GM18526 (cell line): ENCODE results near the gene GRB2.

Experiments
- POLR2A ChIP-seq: IDR thresholded peaks from 3 replicates; pipeline ENCODE4 v1.6.1; 2011; ENCODE audit not compliant: insufficient read length; ENCODE audit errors: extremely low read depth

The GRB2 gene

DNA sequence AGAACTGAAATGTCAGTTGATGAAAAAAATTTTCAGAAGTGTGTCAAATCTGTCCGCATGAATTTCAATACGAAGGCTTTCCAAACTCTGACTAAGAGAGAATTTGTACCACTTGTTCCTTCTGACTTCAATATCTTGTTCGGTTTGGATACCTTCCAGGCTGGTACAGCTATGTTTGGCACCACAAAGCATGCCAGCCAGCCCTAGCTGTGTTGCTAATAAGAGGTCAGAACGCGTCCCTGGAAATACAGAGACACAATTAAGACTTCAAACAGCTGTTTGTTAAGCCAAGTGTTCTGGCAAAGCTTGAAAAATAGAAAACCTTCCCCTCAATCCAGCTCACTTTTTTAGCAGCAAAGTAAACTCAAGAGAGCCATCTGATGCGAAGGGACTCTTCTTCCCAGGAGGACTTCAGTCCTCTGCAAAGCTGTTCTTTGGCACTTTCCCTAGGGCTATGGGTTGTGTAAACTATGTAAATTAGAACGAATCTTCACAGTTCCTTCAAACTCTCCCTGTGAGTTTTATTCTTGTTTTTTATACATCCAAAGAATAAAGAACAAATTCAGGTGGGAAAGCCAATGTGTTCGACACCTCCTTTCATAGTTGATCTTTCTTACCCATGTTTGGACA is 35.1 kb downstream of the GRB2 start:
- no peak for TF ChIP-seq POLR2A

DNA sequence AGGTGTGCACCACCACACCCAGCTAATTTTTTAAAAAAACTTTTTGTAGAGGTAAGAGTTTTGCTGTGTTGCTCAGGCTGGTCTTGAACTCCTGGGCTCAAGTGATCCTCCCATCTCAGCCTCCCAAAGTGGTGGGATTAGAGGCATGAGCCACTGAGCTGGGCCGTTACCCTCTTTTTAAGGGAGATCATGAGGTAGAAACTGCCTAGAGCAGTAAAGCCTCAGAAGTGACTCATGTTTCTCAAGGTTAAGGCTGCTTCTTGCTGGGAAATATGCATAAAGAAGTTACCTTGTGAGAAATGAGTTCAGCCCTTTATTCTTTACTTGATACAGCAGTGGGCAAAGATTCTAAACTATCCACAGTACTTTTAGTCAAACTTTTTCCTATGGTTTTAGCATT is 38.2 kb downstream of the GRB2 start:
- TF ChIP-seq POLR2A = no peak

DNA sequence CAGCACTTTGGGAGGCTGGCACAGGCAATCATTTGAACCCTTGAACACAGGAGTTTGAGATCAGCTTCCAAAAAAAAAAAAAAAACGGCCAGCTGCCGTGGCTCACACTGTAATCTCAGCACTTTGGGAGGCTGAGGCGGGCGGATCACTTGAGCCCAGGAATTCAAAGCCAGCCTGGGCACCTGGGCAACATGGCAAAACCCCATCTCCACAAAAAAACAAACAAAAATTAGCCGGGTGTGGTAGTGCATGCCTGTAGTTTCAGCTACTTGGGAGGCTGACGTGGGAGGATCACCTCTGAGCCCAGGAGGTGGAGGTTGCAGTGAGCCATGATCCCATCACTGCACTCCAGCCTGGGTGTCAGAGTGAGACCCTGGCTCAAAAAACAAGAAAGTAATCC is 39.0 kb downstream of the GRB2 start:
- no peak for TF ChIP-seq POLR2A

DNA sequence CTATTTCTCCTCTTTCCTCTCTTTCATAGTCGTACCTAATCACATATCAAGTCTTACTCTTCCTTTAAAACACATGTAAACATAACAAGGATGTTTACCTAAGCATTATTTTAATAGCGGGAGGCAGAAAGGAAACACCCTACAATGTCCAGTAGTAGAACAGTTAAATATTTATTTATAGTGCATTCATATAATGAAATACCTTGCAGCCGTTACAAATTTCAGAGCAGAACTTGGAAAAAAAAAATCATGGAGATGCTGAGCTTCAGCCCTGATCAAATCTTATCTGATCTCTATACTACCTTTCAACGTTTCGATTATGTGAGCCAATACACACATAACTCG is 39.6 kb downstream of the GRB2 start:
- no peak for TF ChIP-seq POLR2A

DNA sequence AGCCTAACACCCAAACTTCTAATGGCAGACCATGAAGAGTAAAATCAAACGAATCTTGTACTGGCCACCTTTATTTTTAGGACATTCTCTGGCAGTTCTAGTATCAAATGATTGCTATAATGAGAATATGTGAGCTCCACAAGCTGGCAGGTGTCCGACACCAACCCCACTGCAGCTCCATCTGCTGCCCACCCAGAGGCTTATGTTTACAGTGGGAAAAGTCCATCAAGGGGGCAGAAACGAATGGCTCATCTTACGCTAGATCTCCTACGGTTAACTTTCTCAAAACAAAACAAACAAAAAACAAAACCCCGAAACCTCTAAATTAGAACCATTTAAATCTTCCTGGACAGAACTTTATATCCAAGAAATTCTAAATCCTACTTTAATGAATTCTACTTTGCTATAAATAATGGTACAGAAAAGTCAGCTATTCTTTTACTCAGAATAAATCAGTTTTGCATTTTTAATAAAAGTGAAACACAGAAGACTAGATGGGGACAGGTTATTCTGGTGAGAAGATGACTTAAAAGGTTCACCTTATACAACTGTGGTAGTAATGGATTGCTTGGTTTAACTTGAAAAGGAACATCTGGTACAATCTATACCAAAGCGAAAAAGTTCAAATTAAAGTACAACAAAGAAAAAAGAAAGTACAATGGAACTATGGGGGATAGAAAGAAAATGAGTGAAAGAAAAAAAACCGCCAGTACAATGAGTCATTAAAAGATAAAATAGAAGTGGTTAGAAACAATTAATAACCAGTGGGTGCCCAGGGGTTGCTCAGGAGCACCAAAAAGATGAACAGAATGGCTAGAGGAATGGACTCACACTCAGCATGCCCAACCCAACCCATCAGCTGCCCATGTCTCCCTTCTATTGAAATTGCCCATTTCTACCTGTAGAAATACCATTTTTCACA is 40.2 kb downstream of the GRB2 start:
- no peak for TF ChIP-seq POLR2A

DNA sequence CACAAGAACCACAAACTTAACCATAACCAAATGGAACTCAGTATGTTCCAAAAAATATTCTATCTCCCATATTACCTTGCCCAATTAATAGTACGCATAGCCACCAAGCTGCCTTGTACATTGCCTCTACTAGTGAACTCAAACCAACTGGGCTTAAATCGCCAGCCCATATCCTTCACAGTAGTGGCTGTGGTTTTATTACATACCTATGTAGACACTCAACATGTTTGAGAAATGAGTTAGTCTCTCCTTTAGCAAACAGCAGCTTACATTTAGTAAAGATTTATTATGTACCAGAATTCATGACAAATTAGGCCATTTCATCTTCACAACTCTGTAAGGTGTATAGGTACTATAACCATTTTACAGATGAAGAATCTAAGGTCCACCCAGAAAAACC is 41.4 kb downstream of the GRB2 start:
- no peak for TF ChIP-seq POLR2A

DNA sequence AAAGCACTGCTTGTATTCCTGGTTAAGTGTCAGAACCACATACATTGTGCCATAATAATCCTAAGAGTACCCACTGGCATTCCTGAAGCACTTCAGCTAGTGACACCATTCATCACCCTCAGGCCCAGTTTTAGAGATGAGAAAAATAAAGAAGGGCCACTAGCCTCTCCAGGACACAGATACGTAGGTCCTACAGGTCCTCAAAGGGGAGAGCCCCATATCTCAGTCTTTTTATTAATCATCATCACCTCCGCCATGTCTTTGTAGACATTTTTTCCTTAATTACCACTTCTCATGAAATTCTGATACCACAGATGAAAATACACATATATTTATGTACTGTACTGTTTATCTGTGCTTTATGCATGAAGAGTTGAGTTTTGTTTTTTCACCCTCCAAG is 43.5 kb downstream of the GRB2 start:
- TF ChIP-seq POLR2A = no peak

DNA sequence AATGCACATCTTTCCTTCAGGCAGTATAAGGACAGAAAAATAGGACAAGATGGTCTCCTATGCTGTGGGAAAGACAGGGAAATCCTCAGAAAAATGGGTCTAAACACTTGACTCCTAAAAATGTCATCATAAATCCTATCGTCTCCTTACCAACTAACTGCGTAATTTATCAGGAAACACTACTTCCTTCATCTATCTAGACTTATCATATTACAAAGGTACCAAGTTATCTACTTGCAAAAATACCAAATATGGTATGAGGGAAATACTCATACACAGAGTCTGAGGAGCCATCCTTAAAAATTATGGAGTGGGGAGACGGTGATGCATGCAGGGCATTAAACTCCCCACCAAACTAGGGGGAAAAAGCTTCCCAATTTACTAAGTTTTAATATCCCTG is 44.1 kb downstream of the GRB2 start:
- no peak for TF ChIP-seq POLR2A

DNA sequence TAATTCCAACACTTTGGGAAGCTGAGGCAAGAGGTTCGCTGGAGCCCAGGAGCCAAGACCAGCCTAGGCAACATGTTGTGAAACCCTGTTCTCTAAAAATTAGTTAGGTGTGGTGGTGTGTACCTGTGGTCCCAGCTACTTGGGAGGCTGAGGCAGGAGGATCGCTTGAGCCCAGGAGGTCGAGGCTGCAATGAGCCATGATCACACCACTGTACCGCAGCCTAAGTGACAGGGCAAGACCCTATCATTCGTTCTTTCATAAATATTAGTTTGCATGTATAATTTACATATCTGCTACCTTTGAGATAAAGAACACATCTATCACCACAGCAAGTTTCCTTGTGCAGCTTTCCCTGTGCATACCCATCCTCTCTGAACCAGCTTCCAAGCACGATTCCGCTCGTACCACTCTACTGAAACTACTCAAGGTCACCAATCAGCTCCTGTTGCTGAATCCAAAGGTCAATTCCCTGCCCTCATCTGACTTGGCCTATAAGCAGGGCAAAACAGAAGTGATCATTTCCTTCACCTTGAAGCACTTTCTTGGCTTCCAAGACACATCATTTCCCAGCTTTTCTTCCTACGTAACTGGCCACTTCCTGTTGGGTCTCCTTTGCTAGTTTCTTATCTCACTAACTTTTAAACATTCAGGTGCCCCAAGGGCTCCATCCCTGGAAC is 49.1 kb downstream of the GRB2 start:
- no peak for TF ChIP-seq POLR2A

DNA sequence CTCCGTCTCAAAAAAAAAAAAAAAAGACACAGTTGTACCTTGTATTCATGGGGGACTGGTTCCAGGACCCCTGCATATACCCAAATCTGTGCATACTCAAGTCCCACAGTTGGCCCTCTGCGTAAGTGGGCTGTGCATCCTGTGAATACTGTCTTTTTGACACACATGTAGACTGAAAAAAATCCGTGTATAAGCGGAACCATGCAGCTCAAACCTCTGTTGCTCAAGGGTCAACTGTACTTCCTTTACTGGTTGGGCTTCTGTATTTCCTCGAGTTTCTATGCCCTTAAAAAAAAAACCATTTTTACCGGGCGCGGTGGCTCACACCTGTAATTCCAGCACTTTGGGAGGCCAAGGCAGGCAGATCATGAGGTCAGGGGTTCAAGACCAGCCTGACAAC is 52.3 kb downstream of the GRB2 start:
- TF ChIP-seq POLR2A = no peak

DNA sequence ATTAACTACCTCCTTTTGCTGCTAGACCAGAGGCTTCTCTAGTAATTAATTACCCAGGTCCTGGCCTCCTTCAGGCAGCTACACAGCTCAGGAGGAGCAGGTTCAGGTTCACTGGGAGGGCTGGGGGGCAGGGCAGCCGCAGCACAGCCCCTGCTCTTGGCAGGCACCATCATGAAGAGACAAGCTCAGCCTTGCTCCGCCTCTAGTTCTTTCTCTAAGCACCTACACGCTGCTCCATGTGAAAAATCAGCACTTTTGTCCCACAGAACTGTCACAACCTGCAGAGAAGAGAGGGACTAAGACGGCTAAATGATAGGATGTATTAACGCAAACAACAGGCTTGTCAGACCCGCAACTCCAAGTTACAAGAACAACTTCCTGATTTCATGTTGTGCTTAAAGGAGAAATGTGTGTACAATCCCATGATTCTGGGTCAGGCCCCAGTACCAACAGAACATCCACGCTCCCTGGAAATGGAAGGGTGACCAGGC is 53.4 kb downstream of the GRB2 start:
- TF ChIP-seq POLR2A = no peak

DNA sequence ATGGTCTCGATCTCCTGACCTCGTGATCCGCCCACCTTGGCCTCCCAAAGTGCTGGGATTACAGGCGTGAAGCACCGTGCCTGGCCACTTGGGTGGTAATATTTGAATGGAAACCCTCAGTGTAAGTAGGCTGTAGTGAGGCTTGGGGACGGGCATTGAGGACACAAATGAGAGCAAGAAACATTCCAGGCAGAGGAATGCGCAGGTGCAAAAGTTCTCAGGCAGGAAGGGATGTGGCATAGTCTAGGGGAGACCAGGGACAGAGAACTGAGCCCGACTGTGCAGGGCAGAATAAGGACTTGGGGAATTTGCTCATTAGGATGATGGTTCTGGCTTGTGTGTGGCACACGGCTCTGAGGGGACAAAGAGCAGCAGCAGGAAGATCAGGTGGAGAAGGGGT is 54.8 kb downstream of the GRB2 start:
- no peak for TF ChIP-seq POLR2A

DNA sequence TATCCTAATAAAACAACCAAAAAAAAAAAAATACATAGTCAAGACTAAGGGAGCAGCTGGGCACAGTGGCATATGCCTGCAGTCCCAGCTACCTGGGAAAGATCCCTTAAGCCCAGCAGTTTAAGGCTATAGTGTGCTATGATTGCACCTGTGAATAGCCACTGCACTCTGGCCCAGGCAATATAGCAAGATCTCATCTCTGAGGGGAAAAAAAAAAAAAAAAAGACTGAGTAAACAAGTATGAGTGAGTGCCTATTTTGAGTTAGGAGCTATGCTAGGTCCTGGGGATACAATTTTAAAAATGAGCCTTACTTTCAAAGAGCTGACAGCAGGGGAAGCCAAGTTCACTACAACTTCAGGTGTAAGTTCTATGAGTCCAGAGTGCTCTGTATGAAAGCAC is 55.4 kb downstream of the GRB2 start:
- no peak for TF ChIP-seq POLR2A

DNA sequence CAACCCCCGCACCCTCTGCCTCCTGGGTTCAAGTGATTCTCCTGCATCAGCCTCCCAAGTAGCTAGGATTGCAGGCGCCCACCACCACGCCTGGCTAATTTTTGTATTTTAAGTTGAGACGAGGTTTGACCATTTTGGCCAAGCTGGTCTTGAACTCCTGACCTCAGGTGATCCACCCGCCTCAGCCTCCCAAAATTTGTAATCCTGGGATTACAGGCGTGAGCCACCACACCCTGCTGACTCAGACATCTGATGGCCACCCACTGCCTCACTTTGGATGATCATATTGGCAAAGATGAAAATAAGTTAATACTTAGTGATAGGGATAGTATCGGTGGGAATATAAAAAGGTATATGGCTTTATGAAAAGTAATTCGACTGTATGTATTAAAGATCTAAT is 55.9 kb downstream of the GRB2 start:
- TF ChIP-seq POLR2A = no peak

DNA sequence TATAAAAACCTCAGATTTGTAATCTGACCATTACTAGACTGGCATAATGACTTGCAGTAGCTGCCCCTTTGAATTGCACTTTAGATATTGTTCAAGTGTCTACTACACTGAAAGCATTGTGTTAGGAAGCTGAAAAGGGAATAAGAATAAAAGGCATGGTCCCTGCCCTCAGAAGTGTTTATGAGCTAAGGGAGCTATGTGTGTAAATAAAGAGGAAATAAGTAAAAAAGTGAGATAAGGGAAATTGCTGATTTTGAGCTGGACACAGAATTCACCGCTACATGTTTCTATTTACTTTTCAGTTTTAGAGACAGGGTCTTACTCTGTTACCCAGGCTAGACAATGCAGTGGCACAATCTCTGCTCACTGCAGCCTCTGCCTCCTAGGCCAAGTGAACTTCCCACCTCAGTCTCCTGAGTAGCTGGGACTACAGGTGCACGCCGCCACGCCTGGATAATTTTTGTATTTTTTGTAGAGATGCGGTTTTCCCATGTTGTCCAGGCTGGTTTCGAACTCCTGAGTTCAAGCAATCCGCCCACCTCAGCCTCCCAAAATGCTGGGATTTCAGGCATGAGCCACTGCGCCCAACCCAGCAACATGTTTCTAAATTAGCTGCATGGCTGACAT is 57.0 kb downstream of the GRB2 start:
- TF ChIP-seq POLR2A = no peak

DNA sequence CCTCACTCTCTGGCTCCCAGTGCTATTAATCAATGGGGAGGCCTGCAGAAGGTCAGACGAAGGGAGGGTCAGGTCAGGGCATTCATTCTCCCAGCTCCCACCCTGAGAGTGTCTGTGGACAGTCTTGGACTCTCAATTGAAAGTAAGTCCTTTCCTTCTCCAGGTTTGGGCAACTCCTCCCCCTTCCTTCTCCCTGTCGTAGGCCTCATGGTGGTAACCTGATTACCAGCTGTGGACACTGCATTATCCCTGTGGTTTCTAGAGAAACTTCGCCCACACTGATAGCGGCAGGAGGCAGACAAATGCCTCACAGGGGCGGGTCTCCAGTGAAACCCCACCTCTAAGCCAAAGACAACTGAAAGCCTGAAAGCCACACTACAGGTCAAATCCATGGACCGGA is 58.6 kb downstream of the GRB2 start:
- no peak for TF ChIP-seq POLR2A
